Measurements from ENCODE around the gene APH1B.

- TF ChIP-seq TOX (CRISPR knock-in tag; IDR thresholded peaks at IDR 0.05; ENCODE audit: borderline replicate concordance), result no peak
- TF ChIP-seq ZFP30 (CRISPR knock-in tag; IDR thresholded peaks at IDR 0.05), result no peak
- no peak for TF ChIP-seq TSHZ2 (CRISPR knock-in tag; IDR thresholded peaks at IDR 0.05)
- TF ChIP-seq PATZ1 (CRISPR knock-in tag; IDR thresholded peaks at IDR 0.05; ENCODE audit: borderline replicate concordance), result no peak
- no peak for TF ChIP-seq CSRNP3 (CRISPR knock-in tag; IDR thresholded peaks at IDR 0.05)
- TF ChIP-seq ISL1 (CRISPR knock-in tag; IDR thresholded peaks at IDR 0.05), result no peak
- TF ChIP-seq SNAI2 (CRISPR knock-in tag; IDR thresholded peaks at IDR 0.05), result no peak
- no peak for TF ChIP-seq POU6F1 (CRISPR knock-in tag; IDR thresholded peaks at IDR 0.05; ENCODE audit: borderline replicate concordance, low read depth)
- no peak for TF ChIP-seq RARB (CRISPR knock-in tag; IDR thresholded peaks at IDR 0.05)
- no peak for TF ChIP-seq ZFP3 (CRISPR knock-in tag; IDR thresholded peaks at IDR 0.05)
- TF ChIP-seq ZC3H10 (CRISPR knock-in tag; IDR thresholded peaks at IDR 0.05), result no peak
These were observed 31.5 kb downstream of the APH1B start for GRCh38 chr15:63308947-63309346.
